GM23338 (cell line): ENCODE data around the gene DYNLL2. TPM values are rescaled to one million over a fixed set of nuclear protein-coding genes. Genes with fewer than 3 reads are reported as not detected.

ENCODE experiments used
- ATAC-seq: fragments of 200-7000 bp; cut with Tn5 transposase; 3 replicates; pipeline ENCODE4 v1.9.1; 2020
- DNase-seq: peaks from one replicate; pipeline ENCODE4 v3.0.0-alpha.2; 2015; ENCODE audit warnings: low spot score
- H2AFZ ChIP-seq: fragments of 200-600 bp; sonication (generic); 2 replicates; pipeline ENCODE4 v1.8.0; 2016; ENCODE audit warnings: antibody characterized with exemption, mild to moderate bottlenecking, moderate library complexity
- H3F3A ChIP-seq: fragments of 200-600 bp; sonication (generic); replicated peaks from 2 replicates; pipeline ENCODE4 v1.8.0; 2017; ENCODE audit warnings: antibody characterized with exemption, mixed run types, low read depth
- H3K27ac ChIP-seq: fragments of 200-600 bp; sonication (generic); 2 replicates; pipeline ENCODE4 v1.6.1; 2016; ENCODE audit warnings: low read depth
- H3K27me3 ChIP-seq: fragments of 200-600 bp; sonication (generic); 2 replicates; pipeline ENCODE4 v1.8.0; 2016; ENCODE audit warnings: mild to moderate bottlenecking, mixed run types, moderate library complexity; ENCODE audit not compliant: insufficient read depth
- H3K36me3 ChIP-seq: fragments of 200-600 bp; sonication (generic); 2 replicates; pipeline ENCODE4 v1.8.0; 2016; ENCODE audit warnings: mild to moderate bottlenecking; ENCODE audit not compliant: insufficient read depth
- H3K4me1 ChIP-seq: fragments of 200-600 bp; sonication (generic); 2 replicates; pipeline ENCODE4 v1.8.0; 2016; ENCODE audit warnings: mild to moderate bottlenecking, moderate library complexity; ENCODE audit not compliant: insufficient read depth
- H3K4me2 ChIP-seq: fragments of 200-600 bp; sonication (generic); 2 replicates; pipeline ENCODE4 v1.7.1; 2017; ENCODE audit warnings: mixed run types
- H3K4me3 ChIP-seq: fragments of 200-600 bp; sonication (generic); 2 replicates; pipeline ENCODE4 v1.6.1; 2016; ENCODE audit warnings: mixed run types
- H3K79me2 ChIP-seq: fragments of 200-600 bp; sonication (generic); replicated peaks from 2 replicates; pipeline ENCODE4 v1.8.0; 2017; ENCODE audit warnings: mild to moderate bottlenecking; ENCODE audit not compliant: insufficient read depth
- H3K9me2 ChIP-seq: fragments of 200-600 bp; sonication (generic); 2 replicates; pipeline ENCODE4 v1.8.0; 2017; ENCODE audit not compliant: insufficient read depth
- H4K20me1 ChIP-seq: fragments of 200-600 bp; sonication (generic); replicated peaks from 2 replicates; pipeline ENCODE4 v1.8.0; 2017; ENCODE audit warnings: mild to moderate bottlenecking; ENCODE audit not compliant: insufficient read depth
- H3K27ac Mint-ChIP-seq: 2 replicates; pipeline ENCODE4 v1.8.0; 2020; ENCODE audit warnings: inconsistent platforms, mild to moderate bottlenecking, moderate library complexity, mixed read lengths
- H3K27me3 Mint-ChIP-seq: 3 replicates; pipeline ENCODE4 v1.8.0; 2022; ENCODE audit warnings: low read depth, mild to moderate bottlenecking, moderate library complexity, mixed read lengths, inconsistent platforms; ENCODE audit not compliant: insufficient read depth, poor library complexity
- H3K36me3 Mint-ChIP-seq: 3 replicates; pipeline ENCODE4 v1.8.0; 2021; ENCODE audit warnings: low read depth, mild to moderate bottlenecking, inconsistent platforms, moderate library complexity, mixed read lengths
- H3K4me1 Mint-ChIP-seq: 3 replicates; pipeline ENCODE4 v1.8.0; 2020; ENCODE audit warnings: mild to moderate bottlenecking, inconsistent platforms, mixed read lengths
- H3K4me3 Mint-ChIP-seq: 3 replicates; pipeline ENCODE4 v1.8.0; 2021; ENCODE audit warnings: moderate library complexity, mild to moderate bottlenecking, inconsistent platforms, mixed read lengths
- H3K9me3 Mint-ChIP-seq: 3 replicates; pipeline ENCODE4 v1.8.0; 2020; ENCODE audit warnings: moderate library complexity, mild to moderate bottlenecking, inconsistent platforms, mixed read lengths
- CREB1 ChIP-seq: fragments of 250-450 bp; sonication (Bioruptor Pico); IDR thresholded peaks from 2 replicates; pipeline ENCODE4 v1.5.0; 2020; ENCODE audit warnings: low read depth, mild to moderate bottlenecking, moderate library complexity
- ETS1 ChIP-seq: IDR thresholded peaks from 2 replicates; pipeline ENCODE4 v1.6.1; 2016; ENCODE audit warnings: antibody characterized with exemption
- EZH2 ChIP-seq: fragments of 200-600 bp; sonication (generic); IDR thresholded peaks from one replicate; pipeline ENCODE4 v1.8.0; 2017; ENCODE audit warnings: antibody characterized with exemption, mild to moderate bottlenecking, low read depth; ENCODE audit not compliant: unreplicated experiment
- EZH2phosphoT487 ChIP-seq: fragments of 200-600 bp; sonication (generic); IDR thresholded peaks from one replicate; pipeline ENCODE4 v1.8.1; 2018; ENCODE audit warnings: antibody characterized with exemption; ENCODE audit not compliant: unreplicated experiment
- NANOG ChIP-seq: IDR thresholded peaks from 2 replicates; pipeline ENCODE4 v1.6.1; 2016; ENCODE audit warnings: antibody characterized with exemption, borderline replicate concordance
- POLR2AphosphoS5 ChIP-seq: IDR thresholded peaks from 2 replicates; pipeline ENCODE4 v1.6.1; 2016; ENCODE audit warnings: antibody characterized with exemption, low read depth
- REST ChIP-seq: IDR thresholded peaks from one replicate; pipeline ENCODE4 v1.6.1; 2018; ENCODE audit warnings: antibody characterized with exemption; ENCODE audit not compliant: unreplicated experiment
- ZNF331 ChIP-seq: fragments of 250-450 bp; sonication (Bioruptor Pico); IDR thresholded peaks from 2 replicates; pipeline ENCODE4 v1.5.0; 2020; ENCODE audit warnings: low read depth, mild to moderate bottlenecking, moderate library complexity
- ZNF462 ChIP-seq: fragments of 250-450 bp; sonication (Bioruptor Pico); IDR thresholded peaks from 2 replicates; pipeline ENCODE4 v1.5.0; 2020; ENCODE audit warnings: mild to moderate bottlenecking, moderate library complexity
- polyA plus RNA-seq: library from polyadenylated mRNA; unstranded; fragments of >200 nt; fragmentation: Nextera tagmentation; extraction: Ambion mirVana; gene quantifications from 2 replicates; pipeline ENCODE4 v1.2.1, GENCODE V29; 2016
- total RNA-seq: library from RNA; depleted of rRNA; stranded (reverse); fragments of >200 nt; shearing (Covaris generic); gene quantifications from 2 replicates; pipeline ENCODE4 v1.2.3, GENCODE V29; 2014

The DYNLL2 gene
- total and polyA plus RNA-seq, 2 experiments from 2014 or later: 5.1 to 30.0 TPM

- no peak for TF ChIP-seq CREB1
- TF ChIP-seq ETS1: no peak
- TF ChIP-seq POLR2AphosphoS5: no peak
Observed at GRCh38 chr17:58060596-58061191, 22.5 kb upstream of the DYNLL2 start (continued).

- ATAC-seq (no peak; the same call in 1 of the 3 replicates), DNase-seq (no peak)
- Mint-ChIP-seq H3K36me3 (no peaks in the 10 kb centered on the region), H3K9me3 (no peaks in the 10 kb centered on the region), H3K4me1 (peaks cover 10% of the 10 kb centered on the region), H3K4me3 (no peak overlapping the region), H3K27me3 (no peaks in the 10 kb centered on the region), H3K27ac (no peak overlapping the region)
- Histone ChIP-seq H2AFZ (no peak overlapping the region), H3K27ac (no peak overlapping the region), H3K4me2 (no peak overlapping the region), H3K9me2 (no peaks in the 10 kb centered on the region), H3K36me3 (no peaks in the 10 kb centered on the region), H3K4me1 (no peaks in the 10 kb centered on the region), H4K20me1 (no peaks in the 10 kb centered on the region), H3F3A (no peaks in the 10 kb centered on the region), H3K79me2 (no peaks in the 10 kb centered on the region), H3K4me3 (no peak overlapping the region), H3K27me3 (no peaks in the 10 kb centered on the region)
- TF ChIP-seq EZH2 (no peak), REST (no peak), EZH2phosphoT487 (no peak)
Observed at GRCh38 chr17:58061672-58062071, 21.5 kb upstream of the DYNLL2 start.

- no peaks in the 10 kb centered on the region for H3K4me1 Mint-ChIP-seq
- H3K27me3 ChIP-seq: no peaks in the 10 kb centered on the region
- no peaks in the 10 kb centered on the region for H3K36me3 Mint-ChIP-seq
- no peaks in the 10 kb centered on the region for H3F3A ChIP-seq
- H3K79me2 ChIP-seq: no peaks in the 10 kb centered on the region
- no peaks in the 10 kb centered on the region for H3K36me3 ChIP-seq
- H3K9me3 Mint-ChIP-seq: no peaks in the 10 kb centered on the region; the same call in 2 of the 3 replicates
- DNase-seq (no peak), ATAC-seq (no peak)
- H4K20me1 ChIP-seq: no peaks in the 10 kb centered on the region
- no peak overlapping the region for H2AFZ ChIP-seq
- H3K27ac ChIP-seq: no peak overlapping the region
- H3K4me2 ChIP-seq: no peak overlapping the region
- no peaks in the 10 kb centered on the region for H3K4me1 ChIP-seq
- H3K27me3 Mint-ChIP-seq: peaks cover 5% of the 10 kb centered on the region
- H3K4me3 Mint-ChIP-seq: no peak overlapping the region
- H3K9me2 ChIP-seq: no peaks in the 10 kb centered on the region
- no peak overlapping the region for H3K27ac Mint-ChIP-seq
- no peak overlapping the region for H3K4me3 ChIP-seq
- TF ChIP-seq ZNF462 (CRISPR knock-in tag) (no peak), ZNF331 (no peak), POLR2AphosphoS5 (no peak), CREB1 (no peak), NANOG (no peak), EZH2phosphoT487 (no peak)
Observed at GRCh38 chr17:58065238-58065637, 18.0 kb upstream of the DYNLL2 start.
